Thoracic aorta (tissue), 2 donors: ENCODE measurements around the gene TRMT44. TPM values are rescaled to one million over a fixed set of nuclear protein-coding genes. Genes with fewer than 3 reads are reported as not detected.

Experiments used
- ATAC-seq: fragments of 150-250 bp; one replicate; pipeline ENCODE4 v1.8.0; 2017; ENCODE audit warnings: low read depth; ENCODE audit not compliant: insufficient number of reproducible peaks, low FRiP score
- DNase-seq: peaks from one replicate; pipeline ENCODE4 v3.0.0-alpha.2; 2020; ENCODE audit warnings: low spot score
- H3K27ac ChIP-seq, 2 donors: fragments of 200-600 bp; sonication (generic); 1 replicate in 1 of 2; 2 replicates in 1 of 2; pipeline ENCODE4 v1.5.1; 2016; ENCODE audit warnings: mild to moderate bottlenecking in 2 of 2, moderate library complexity in 2 of 2
- H3K27me3 ChIP-seq: fragments of 200-600 bp; sonication (generic); replicated peaks from 2 replicates; pipeline ENCODE4 v1.6.0; 2016; ENCODE audit warnings: mild to moderate bottlenecking; ENCODE audit not compliant: insufficient read depth
- H3K36me3 ChIP-seq: fragments of 200-600 bp; sonication (generic); one replicate; pipeline ENCODE4 v1.5.1; 2016
- H3K4me1 ChIP-seq, 2 donors: fragments of 200-600 bp; sonication (generic); 1 replicate in 1 of 2; 2 replicates in 1 of 2; pipeline versions ENCODE4 v1.5.1 to v1.6.0; 2016; ENCODE audit warnings: low read depth in 2 of 2, mild to moderate bottlenecking in 1 of 2; ENCODE audit not compliant: control insufficient read depth in 1 of 2
- H3K4me3 ChIP-seq: fragments of 200-600 bp; sonication (generic); 2 replicates; pipeline ENCODE4 v1.5.1; 2016; ENCODE audit warnings: mild to moderate bottlenecking
- H3K9me3 ChIP-seq: fragments of 200-600 bp; sonication (generic); 2 replicates; pipeline ENCODE4 v1.5.1; 2016
- total RNA-seq, 2 donors: library from RNA; depleted of rRNA; stranded (reverse); fragments of >200 nt; gene quantifications; one replicate each; pipeline versions ENCODE4 v1.1.0 to v1.2.3, GENCODE V29; 2016
- TF ChIP-seq, protein P1 (sequence below): fragments of 200-600 bp; sonication (generic); IDR thresholded peaks from one replicate; pipeline ENCODE4 v1.5.1; 2019; ENCODE audit warnings: antibody characterized with exemption

Gene TRMT44
- total RNA-seq, 2 donors from 2014 or later: 19.8 to 30.5 TPM

DNA sequence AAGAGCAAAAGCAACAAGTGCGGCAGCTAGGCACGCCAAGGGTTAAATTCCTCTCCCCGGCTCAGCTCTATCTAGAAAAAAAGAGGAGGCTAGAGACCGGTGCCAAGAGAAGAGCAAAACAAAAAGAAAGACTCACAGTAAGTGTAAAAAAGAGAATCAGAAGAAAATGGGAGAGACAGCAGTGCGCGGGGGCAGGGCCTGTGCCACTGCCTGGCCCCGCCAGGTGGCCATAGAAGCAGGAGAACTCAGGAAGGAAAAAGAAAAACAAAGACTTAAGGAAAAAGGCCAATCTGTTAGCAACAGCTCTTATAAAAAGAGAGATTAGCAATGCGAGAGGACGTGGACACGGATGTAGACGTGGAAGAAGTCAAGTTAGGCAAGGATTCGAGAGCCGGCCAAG lies 3.3 kb upstream of the TRMT44 start:
- ATAC-seq (no peak), DNase-seq (no peak)
- Histone ChIP-seq H3K4me1 (peaks cover 18 to 61% of the 10 kb centered on the region in 2 donors), H3K4me3 (peak overlapping the region; percentile 20), H3K27me3 (no peaks in the 10 kb centered on the region), H3K9me3 (no peaks in the 10 kb centered on the region), H3K27ac (peak overlapping the region; percentile 33 to 58), H3K36me3 (no peaks in the 10 kb centered on the region)
- TF ChIP-seq, protein P1, sequence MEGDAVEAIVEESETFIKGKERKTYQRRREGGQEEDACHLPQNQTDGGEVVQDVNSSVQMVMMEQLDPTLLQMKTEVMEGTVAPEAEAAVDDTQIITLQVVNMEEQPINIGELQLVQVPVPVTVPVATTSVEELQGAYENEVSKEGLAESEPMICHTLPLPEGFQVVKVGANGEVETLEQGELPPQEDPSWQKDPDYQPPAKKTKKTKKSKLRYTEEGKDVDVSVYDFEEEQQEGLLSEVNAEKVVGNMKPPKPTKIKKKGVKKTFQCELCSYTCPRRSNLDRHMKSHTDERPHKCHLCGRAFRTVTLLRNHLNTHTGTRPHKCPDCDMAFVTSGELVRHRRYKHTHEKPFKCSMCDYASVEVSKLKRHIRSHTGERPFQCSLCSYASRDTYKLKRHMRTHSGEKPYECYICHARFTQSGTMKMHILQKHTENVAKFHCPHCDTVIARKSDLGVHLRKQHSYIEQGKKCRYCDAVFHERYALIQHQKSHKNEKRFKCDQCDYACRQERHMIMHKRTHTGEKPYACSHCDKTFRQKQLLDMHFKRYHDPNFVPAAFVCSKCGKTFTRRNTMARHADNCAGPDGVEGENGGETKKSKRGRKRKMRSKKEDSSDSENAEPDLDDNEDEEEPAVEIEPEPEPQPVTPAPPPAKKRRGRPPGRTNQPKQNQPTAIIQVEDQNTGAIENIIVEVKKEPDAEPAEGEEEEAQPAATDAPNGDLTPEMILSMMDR: peak; percentile 25

DNA sequence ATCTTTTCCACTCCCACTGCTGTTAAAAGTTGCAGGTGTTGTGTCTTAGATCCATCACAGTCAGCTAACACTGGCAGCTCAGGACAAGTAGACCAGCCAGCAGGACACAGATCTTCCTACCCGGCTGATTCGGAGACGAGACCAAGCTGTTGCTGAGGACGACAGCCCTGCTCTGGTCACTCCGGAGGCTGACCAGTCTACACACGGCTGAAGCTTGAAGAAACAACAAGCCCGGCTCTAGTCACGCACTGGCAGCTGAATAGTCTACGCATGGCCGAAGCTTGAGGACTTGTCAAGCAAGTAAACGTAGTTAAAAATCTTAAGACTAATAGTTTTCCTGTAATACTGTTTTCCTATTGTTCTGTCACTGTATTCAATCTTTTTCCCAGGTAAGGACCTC lies 1.8 kb upstream of the TRMT44 start:
- Histone ChIP-seq H3K27me3 (no peaks in the 10 kb centered on the region), H3K36me3 (no peaks in the 10 kb centered on the region), H3K4me1 (peaks cover 23 to 75% of the 10 kb centered on the region in 2 donors), H3K27ac (peak overlapping the region in 1 of 2 donors; percentile 20), H3K9me3 (no peaks in the 10 kb centered on the region), H3K4me3 (no peak overlapping the region)
- no peak for DNase-seq
- TF ChIP-seq, protein P1: no peak
- ATAC-seq: no peak

DNA sequence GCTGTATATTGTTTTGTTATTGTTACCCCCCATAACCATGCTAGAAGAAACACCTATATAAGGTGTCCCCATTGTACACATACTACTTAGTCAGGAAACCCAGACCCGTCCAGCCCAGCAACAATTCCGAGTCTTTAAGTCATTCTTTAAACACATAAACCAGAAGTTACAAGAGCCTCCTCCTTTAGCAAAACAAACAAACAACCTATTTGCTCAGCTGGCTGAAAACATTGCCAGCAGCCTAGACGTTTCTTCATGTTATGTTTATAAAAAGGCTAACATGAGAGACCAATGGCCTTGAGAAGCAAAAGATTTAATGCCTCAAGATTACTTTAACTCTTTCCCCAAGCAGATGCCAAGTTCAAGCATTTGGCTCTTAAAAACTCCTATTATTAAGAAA lies 1.4 kb upstream of the TRMT44 start:
- no peak for DNase-seq
- H3K27me3 ChIP-seq: no peaks in the 10 kb centered on the region
- TF ChIP-seq, protein P1: no peak
- peak overlapping the region; percentile 97 for H3K27ac ChIP-seq
- peaks cover 23 to 77% of the 10 kb centered on the region in 2 donors for H3K4me1 ChIP-seq
- no peak overlapping the region for H3K4me3 ChIP-seq
- ATAC-seq: no peak
- H3K36me3 ChIP-seq: no peaks in the 10 kb centered on the region
- no peaks in the 10 kb centered on the region for H3K9me3 ChIP-seq

DNA sequence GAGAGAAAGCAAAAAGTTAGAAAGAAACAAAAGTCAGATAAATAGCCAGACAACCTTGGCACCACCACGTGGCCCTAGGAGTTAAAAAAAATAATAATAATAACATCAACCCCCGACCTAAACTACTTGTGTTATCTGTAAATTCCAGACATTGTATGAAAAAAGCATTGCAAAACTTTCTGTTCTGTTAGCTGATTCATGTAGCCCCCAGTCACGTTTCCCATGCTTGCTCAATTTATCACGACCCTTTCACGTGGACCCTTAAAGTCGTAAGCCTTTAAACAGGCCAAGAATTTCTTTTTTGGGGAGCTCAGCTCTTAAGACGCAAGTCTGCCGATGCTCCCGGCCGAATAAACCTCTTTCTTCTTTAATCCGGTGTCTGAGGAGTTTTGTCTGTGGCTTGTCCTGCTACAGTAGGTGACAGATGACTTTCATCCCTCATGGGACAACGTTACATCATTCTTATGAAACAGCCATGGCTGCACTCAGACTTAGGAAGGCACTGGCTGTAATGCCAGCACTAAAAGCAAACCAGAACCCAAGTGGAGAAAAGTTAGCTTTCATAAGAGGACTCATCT lies 574 bp upstream of the TRMT44 start:
- no peak for DNase-seq

DNA sequence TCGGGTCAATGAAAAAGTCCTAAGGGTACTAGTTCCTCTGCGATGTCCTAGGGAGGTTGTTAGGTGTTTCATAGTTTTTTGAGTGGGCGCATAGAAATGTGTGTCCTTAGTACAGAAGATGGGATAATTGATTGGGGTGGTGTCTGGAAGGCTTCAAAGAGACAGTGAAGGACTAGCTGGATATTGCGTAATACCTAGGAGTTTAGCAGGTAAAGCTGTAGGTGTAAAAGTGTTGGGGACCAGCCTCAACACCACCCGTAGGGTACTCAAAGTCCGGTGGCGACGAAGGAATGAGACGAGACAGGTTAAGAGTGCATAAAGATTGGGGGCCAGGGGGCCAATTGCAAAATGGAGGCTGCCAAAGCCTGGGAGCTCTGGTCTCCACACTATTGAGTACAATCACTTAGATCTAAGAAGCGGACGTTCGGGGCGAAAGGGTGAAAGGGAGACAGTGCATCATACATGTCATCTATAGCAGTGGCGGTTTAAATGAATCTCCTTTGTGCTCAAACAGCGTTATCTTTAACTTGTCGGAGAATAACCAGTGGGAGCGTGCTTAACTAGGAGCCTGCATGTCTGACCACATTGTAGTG lies 1.0 kb downstream of the TRMT44 start:
- no peak overlapping the region for H3K27ac ChIP-seq
- peaks cover 20 to 57% of the 10 kb centered on the region in 2 donors for H3K4me1 ChIP-seq
- ATAC-seq (no peak), DNase-seq (no peak)
- peaks cover 3% of the 10 kb centered on the region for H3K36me3 ChIP-seq
- peak overlapping the region; percentile 87 for H3K4me3 ChIP-seq
- no peaks in the 10 kb centered on the region for H3K27me3 ChIP-seq
- H3K9me3 ChIP-seq: no peaks in the 10 kb centered on the region
- TF ChIP-seq, protein P1: no peak

More for the DNA sequence above, 574 bp upstream of the TRMT44 start:
- H3K36me3 ChIP-seq: no peaks in the 10 kb centered on the region
- no peaks in the 10 kb centered on the region for H3K9me3 ChIP-seq
- H3K27me3 ChIP-seq: no peaks in the 10 kb centered on the region
- peak; percentile 83 for ATAC-seq
- TF ChIP-seq, protein P1: no peak
- H3K4me1 ChIP-seq: peaks cover 23 to 73% of the 10 kb centered on the region in 2 donors
- peak overlapping the region; percentile 87 for H3K4me3 ChIP-seq
- peak overlapping the region; percentile 97 for H3K27ac ChIP-seq
